SH-SY5Y (cell line): Measurements from ENCODE around the gene ELOVL6.

Experiments used
- GATA2 ChIP-seq: IDR thresholded peaks from 2 replicates; pipeline ENCODE4 v1.6.1; 2011; ENCODE audit warnings: mild to moderate bottlenecking, low read depth, low read length
- GATA3 ChIP-seq: IDR thresholded peaks from 2 replicates; pipeline ENCODE4 v1.6.1; 2011; ENCODE audit warnings: low read depth, mild to moderate bottlenecking, low read length, moderate library complexity

Gene ELOVL6

GRCh38 chr4:110128029-110128428 is 70.4 kb downstream of the ELOVL6 start:
- TF ChIP-seq GATA2 (no peak), GATA3 (no peak)

DNA sequence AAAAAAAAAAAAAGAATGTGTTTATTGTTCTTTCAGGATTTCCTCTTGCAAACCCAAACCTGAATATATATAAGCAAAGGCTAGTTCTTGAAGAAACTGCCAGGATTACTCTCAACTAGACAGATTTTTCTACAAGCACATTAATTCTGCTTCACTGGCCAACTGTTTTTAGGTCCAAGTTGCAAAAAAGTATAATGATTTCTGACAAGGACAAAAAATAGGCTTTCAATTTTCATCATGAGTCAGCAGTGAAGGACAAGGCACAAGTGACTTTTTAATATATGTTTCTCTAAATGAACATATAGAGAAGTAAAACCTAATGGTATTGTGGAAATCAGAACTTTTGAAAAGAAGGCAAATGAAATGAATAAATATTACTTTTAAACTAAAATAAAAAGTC is 73.7 kb downstream of the ELOVL6 start:
- TF ChIP-seq GATA2, result no peak
- TF ChIP-seq GATA3, result no peak

DNA sequence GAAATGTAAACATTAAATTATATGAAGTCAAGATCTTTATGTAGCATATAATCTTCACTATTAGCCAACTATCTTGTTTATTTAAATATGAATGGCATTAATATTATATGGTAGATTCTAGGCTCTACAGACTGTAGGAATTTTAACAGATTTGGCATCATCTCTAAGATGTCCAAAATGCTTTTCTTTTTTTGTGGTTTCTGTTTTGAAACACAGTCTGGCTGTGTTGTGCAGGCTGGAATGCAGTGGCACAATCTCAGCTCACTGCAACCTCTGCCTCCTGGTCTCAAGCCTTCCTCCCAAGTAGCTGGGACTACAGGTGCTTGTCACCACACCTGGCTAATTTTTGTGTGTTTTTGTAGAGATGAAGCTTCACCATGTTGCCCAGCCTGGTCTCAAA is 76.2 kb downstream of the ELOVL6 start:
- TF ChIP-seq GATA3, result no peak
- no peak for TF ChIP-seq GATA2

- TF ChIP-seq GATA3 (no peak), GATA2 (no peak)
Measured at GRCh38 chr4:110120506-110120905, 77.9 kb downstream of the ELOVL6 start.

GRCh38 chr4:110119880-110120279 is 78.5 kb downstream of the ELOVL6 start:
- TF ChIP-seq GATA3, result no peak
- no peak for TF ChIP-seq GATA2

- TF ChIP-seq GATA3, result no peak
- no peak for TF ChIP-seq GATA2
Measured at GRCh38 chr4:110119337-110119736, 79.1 kb downstream of the ELOVL6 start.

DNA sequence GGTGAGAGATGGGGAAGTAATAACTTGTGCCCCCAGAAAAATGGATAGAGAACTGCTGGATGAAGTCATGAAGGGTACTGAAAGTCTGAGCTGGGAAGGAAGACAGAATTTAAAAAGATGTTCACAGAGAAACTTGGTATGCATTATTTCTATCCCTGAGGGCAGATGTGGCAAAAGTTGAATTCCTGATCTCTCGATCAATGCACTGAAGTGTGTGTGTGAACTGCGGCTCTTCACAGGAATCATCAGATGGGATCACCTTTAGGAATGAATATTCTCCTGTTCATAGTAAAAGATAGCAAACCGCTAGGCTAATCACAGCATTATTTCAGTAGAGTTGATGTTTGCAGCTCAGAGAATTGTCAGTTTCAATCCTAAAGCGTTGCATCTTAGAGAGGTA is 86.4 kb downstream of the ELOVL6 start:
- no peak for TF ChIP-seq GATA2
- TF ChIP-seq GATA3, result no peak

DNA sequence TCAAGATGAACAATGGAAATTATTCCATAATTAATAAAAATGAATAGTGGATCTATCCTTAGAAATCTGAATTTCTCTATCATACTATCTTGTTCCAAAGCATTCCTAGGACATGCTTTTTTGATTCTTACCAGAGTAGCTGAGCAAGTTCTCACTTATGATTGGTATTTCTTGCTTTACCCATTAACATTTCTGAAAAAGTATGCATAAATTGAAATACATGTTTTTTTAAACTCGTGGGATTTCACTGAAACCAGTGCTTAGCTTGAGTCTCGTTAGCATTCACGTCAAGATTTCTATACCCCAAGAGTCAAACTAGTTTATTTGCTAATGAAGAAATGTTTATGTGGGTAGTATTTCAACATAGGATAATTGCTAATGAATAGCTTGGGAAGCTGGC is 89.0 kb downstream of the ELOVL6 start:
- TF ChIP-seq GATA3 (no peak), GATA2 (no peak)

DNA sequence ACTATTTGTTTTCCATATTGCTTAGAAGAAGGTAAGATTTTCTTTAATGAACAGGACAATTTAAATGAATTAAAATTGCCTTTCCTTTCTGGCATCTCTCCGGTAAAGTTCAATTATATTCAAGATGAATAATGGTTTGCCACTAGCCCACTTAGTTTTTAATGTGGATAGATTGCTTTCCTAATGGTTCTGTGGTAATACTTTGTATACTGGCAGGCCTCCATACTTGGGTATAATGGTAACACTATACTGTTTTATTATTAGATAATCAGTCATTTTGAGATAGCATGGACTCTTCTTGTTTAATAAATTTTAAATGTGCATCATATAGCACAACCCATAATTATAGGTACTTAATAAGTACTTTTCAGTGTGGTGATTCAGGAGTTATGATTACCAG is 89.5 kb downstream of the ELOVL6 start:
- TF ChIP-seq GATA3 (no peak), GATA2 (no peak)

- TF ChIP-seq GATA3 (no peak), GATA2 (no peak)
Measured at GRCh38 chr4:110108422-110108821, 90.0 kb downstream of the ELOVL6 start.

GRCh38 chr4:110107866-110108265 is 90.5 kb downstream of the ELOVL6 start:
- TF ChIP-seq GATA3 (no peak), GATA2 (no peak)

GRCh38 chr4:110106931-110107296 is 91.5 kb downstream of the ELOVL6 start:
- no peak for TF ChIP-seq GATA2
- TF ChIP-seq GATA3, result no peak

DNA sequence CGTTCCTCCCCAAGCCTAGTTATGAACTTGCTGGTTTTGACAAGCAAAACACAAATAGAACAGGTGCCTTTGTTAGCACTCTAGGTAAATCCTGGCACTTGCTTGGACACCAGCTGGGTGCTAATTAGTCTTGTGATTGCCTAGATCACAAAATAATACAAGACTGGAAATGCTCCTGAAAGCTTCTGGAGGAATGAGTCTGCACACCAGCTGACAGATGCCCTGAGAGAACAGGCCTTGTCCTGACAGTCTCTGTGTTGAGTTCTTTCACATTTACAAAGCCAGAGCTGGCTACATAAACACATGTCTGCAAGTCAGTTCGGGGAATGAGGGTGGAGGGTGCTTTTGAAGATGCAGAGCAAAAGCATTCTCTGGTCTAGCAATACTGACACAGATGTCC is 93.8 kb downstream of the ELOVL6 start:
- TF ChIP-seq GATA3 (no peak), GATA2 (no peak)

- TF ChIP-seq GATA2 (no peak), GATA3 (no peak)
Measured at GRCh38 chr4:110099638-110100037, 98.8 kb downstream of the ELOVL6 start.

GRCh38 chr4:110096405-110096804 is 102.0 kb downstream of the ELOVL6 start:
- TF ChIP-seq GATA2 (no peak), GATA3 (no peak)

GRCh38 chr4:110092646-110093045 is 105.8 kb downstream of the ELOVL6 start:
- TF ChIP-seq GATA3, result no peak
- TF ChIP-seq GATA2, result no peak

GRCh38 chr4:110091434-110092140 is 106.8 kb downstream of the ELOVL6 start:
- no peak for TF ChIP-seq GATA2
- no peak for TF ChIP-seq GATA3
